BE2C (cell line): ENCODE measurements around the gene LPXN. TPM values are rescaled to one million over a fixed set of nuclear protein-coding genes. Genes with fewer than 3 reads are reported as not detected.

ENCODE experiments used
- DNase-seq: peaks from one replicate; pipeline ENCODE4 v3.0.0-alpha.2; 2020
- H3K27me3 ChIP-seq: fragments of 250-450 bp; sonication (Bioruptor Pico); 2 replicates; pipeline ENCODE4 v1.5.1; 2020; ENCODE audit warnings: mild to moderate bottlenecking
- H3K36me3 ChIP-seq: fragments of 250-450 bp; sonication (Bioruptor Pico); 2 replicates; pipeline ENCODE4 v1.5.1; 2020; ENCODE audit warnings: mild to moderate bottlenecking
- H3K4me1 ChIP-seq: fragments of 250-450 bp; sonication (Bioruptor Pico); 2 replicates; pipeline ENCODE4 v1.5.1; 2020
- H3K4me3 ChIP-seq: 2 replicates; pipeline ENCODE4 v1.5.1; 2011; ENCODE audit warnings: low read depth, low read length
- H3K9me3 ChIP-seq: fragments of 250-450 bp; sonication (Bioruptor Pico); 2 replicates; pipeline ENCODE4 v1.5.1; 2020
- polyA plus RNA-seq: library from polyadenylated mRNA; unstranded; fragments of >200 nt; gene quantifications from one replicate; pipeline ENCODE4 v1.2.1, GENCODE V29; 2012; ENCODE audit warnings: low read depth, missing spikeins; ENCODE audit not compliant: insufficient read length, insufficient read depth
- TF ChIP-seq, protein P1 (sequence below): IDR thresholded peaks from 2 replicates; pipeline ENCODE4 v1.5.1; 2012; ENCODE audit warnings: mild to moderate bottlenecking, low read depth, low read length

The LPXN gene
- polyA plus RNA-seq = 2.9 TPM

DNA sequence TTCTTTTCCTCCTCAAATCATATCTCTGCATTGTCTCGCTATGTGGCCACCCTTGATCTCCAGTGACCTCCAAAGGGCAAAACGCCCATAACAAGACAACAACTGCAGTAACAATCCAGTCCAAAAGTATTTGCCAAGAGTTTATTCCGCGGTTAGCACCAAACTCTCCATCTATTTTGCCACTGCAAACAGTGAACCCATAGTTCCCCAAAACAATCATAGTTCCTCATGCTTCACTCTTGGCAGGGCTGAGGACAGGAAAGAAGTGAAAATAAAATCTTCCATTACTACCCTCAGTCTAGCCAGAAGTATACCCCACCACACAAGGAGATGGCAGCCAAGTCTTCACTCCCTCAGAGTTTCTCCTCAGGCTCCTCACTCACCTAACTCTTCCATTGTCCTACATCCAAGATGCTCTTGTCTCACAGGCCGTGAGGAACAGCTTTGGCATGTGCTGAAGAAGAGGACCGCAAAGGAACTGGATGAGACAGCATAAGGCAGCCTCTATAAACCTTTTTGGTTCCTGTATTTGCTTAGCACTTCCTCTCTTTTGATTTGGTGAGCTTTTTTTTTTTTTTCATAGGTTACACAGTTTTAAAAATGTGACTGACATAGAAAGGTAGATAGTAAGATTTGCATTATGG is at the start of gene LPXN:
LPXN (minus strand) TSS at position 480 of the 644 bp plus-strand sequence; CDS start at position 396, 84 bp downstream.
- no peak within 1 kb of the TSS for H3K4me3 ChIP-seq
- DNase-seq = no peak
- TF ChIP-seq, protein P1, sequence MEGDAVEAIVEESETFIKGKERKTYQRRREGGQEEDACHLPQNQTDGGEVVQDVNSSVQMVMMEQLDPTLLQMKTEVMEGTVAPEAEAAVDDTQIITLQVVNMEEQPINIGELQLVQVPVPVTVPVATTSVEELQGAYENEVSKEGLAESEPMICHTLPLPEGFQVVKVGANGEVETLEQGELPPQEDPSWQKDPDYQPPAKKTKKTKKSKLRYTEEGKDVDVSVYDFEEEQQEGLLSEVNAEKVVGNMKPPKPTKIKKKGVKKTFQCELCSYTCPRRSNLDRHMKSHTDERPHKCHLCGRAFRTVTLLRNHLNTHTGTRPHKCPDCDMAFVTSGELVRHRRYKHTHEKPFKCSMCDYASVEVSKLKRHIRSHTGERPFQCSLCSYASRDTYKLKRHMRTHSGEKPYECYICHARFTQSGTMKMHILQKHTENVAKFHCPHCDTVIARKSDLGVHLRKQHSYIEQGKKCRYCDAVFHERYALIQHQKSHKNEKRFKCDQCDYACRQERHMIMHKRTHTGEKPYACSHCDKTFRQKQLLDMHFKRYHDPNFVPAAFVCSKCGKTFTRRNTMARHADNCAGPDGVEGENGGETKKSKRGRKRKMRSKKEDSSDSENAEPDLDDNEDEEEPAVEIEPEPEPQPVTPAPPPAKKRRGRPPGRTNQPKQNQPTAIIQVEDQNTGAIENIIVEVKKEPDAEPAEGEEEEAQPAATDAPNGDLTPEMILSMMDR = no peak
- H3K36me3 ChIP-seq = peaks cover 3% of the 10 kb centered on the region; the same call in 1 of the 2 replicates
- no peaks in the 10 kb centered on the region for H3K27me3 ChIP-seq
- H3K9me3 ChIP-seq = no peaks in the 10 kb centered on the region
- H3K4me1 ChIP-seq = no peaks in the 10 kb centered on the region

DNA sequence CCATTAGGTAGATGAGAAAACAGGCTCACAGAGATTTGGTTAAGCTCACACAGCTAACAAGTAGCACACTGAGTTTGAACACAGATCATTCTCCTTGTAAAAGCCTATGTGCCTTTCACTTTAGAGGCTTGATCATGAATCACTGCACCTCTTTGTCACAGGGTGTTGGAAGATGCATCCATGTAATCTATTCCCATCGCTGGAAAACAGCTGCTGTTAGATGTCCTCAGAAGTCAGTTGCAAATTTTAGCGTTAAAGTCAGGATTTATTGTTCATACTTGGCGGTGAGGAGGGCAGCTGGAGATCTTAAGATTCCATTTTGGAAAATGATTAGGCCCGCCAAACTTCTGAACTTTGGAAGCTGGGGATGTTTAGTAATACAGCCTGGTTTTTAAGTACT is 49.4 kb upstream of the LPXN start:
- Histone ChIP-seq H3K27me3 (no peaks in the 10 kb centered on the region), H3K36me3 (peaks cover 9% of the 10 kb centered on the region), H3K4me3 (no peak overlapping the region), H3K4me1 (no peaks in the 10 kb centered on the region), H3K9me3 (no peaks in the 10 kb centered on the region)
- DNase-seq = no peak
- TF ChIP-seq, protein P1 = no peak

- Histone ChIP-seq H3K27me3 (no peaks in the 10 kb centered on the region), H3K36me3 (peaks cover 11% of the 10 kb centered on the region), H3K9me3 (no peaks in the 10 kb centered on the region), H3K4me1 (no peaks in the 10 kb centered on the region), H3K4me3 (no peak within 1 kb of the TSS)
- TF ChIP-seq, protein P1 = no peak
- no peak for DNase-seq
These were observed 46.7 kb upstream of the LPXN start, which contains the start of gene CNTF for GRCh38 chr11:58622344-58622743. CNTF (plus strand) TSS chr11:58622665; CDS start chr11:58622753, 88 bp downstream.

DNA sequence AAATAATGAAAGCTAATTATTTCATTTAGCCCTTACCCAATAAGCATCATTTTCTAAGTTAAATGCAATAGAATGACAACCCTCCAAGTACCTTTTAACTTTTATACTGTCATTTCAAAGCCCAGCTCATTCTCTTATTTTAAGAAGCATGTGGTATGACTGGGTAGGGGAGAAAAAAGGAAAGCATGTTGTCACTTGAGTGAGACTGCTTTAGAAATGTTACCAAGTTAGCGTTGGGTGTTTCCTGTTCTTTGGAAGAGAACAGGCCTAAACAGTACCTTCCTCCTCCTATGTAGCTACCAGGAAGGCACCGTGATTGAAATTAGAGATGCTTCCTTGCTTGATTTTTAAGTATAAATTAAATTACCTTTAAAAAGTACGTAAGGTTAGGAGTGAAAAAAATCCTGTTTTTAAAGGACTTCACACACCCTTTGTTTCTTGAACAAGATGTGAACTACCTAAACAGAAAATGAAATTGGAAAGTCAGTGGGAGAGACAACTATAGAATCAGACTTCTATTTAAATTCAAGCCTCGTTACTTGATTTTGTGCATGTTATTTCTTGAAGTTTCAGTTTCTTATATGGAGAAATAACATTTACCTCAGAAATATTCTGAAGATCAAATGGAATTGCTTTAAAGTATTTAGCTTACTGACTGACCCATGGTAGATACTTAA is 46.1 kb upstream of the LPXN start:
- Histone ChIP-seq H3K4me1 (no peaks in the 10 kb centered on the region), H3K27me3 (no peaks in the 10 kb centered on the region), H3K9me3 (no peaks in the 10 kb centered on the region), H3K36me3 (peaks cover 14% of the 10 kb centered on the region), H3K4me3 (no peak overlapping the region)
- TF ChIP-seq, protein P1 = no peak
- DNase-seq = no peak

GRCh38 chr11:58617976-58618557 is 42.4 kb upstream of the LPXN start:
- no peaks in the 10 kb centered on the region for H3K4me1 ChIP-seq
- peaks cover 17% of the 10 kb centered on the region for H3K36me3 ChIP-seq
- TF ChIP-seq, protein P1 = peak; percentile 7; the same call in 1 of the 2 replicates
- H3K27me3 ChIP-seq = no peaks in the 10 kb centered on the region
- no peaks in the 10 kb centered on the region for H3K9me3 ChIP-seq
- no peak for DNase-seq
- no peak overlapping the region for H3K4me3 ChIP-seq
